Regular cardiac myocyte (primary cell): Measurements from ENCODE around the gene APLP2. TPM values are rescaled to one million over a fixed set of nuclear protein-coding genes. Genes with fewer than 3 reads are reported as not detected.

ENCODE experiments used
- total RNA-seq: library from RNA; depleted of rRNA; stranded (reverse); fragments of >200 nt; gene quantifications from 2 replicates; pipeline ENCODE4 v1.2.3, GENCODE V29; 2014

APLP2 gene
- total RNA-seq: 540 and 552 TPM in 2 replicates

DNA sequence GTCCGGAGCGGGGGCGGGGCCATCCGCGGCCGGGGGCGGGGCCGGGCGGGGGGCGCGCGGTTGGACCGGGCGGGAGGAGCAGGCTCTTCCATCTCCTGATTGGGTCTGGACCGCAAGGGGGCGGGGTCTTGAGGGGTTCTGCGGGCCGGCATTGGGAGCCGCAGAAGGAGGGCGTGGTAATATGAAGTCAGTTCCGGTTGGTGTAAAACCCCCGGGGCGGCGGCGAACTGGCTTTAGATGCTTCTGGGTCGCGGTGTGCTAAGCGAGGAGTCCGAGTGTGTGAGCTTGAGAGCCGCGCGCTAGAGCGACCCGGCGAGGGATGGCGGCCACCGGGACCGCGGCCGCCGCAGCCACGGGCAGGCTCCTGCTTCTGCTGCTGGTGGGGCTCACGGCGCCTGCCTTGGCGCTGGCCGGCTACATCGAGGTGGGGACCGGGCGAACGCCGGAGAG, at the start of gene APLP2:
APLP2 (plus strand) TSS at position 236 of the 450 bp plus-strand sequence; CDS start at position 320, 84 bp downstream.

GRCh38 chr11:130159657-130160497, 90.2 kb downstream of the APLP2 start, which contains the start of gene ST14:
Gene ST14 (plus strand): TSS chr11:130159782. CDS start chr11:130159980, 198 bp downstream.

Other genes with a start within 250 kb of the APLP2 start
- gene NFRKB, start 174.3 kb upstream of the APLP2 start, total RNA-seq: 16.3 and 18.3 TPM in 2 replicates
- 3.7 and 5.4 TPM in 2 replicates for gene PRDM10, start 67.1 kb upstream of the APLP2 start, total RNA-seq
- gene ST14, start 89.9 kb downstream of the APLP2 start, total RNA-seq: under 0.01 TPM in 2 replicates
- gene ZBTB44, start 245.0 kb downstream of the APLP2 start, total RNA-seq: 21.5 and 45.7 TPM in 2 replicates